Measurements from ENCODE around the gene MUC4. TPM values are rescaled to one million over a fixed set of nuclear protein-coding genes. Genes with fewer than 3 reads are reported as not detected.

Gene MUC4
- total and polyA plus RNA-seq, 2 experiments from 2014 or later: 1.3 TPM

- TF ChIP-seq ZNF462 (CRISPR knock-in tag; IDR thresholded peaks at IDR 0.05) (no peak), ZNF331 (CRISPR knock-in tag; IDR thresholded peaks at IDR 0.05; ENCODE audit: low read depth) (no peak)
Observed at GRCh38 chr3:195744437-195744836, 67.3 kb downstream of the MUC4 start (continued).

- Histone ChIP-seq H3K36me3 (ENCODE audit: insufficient read depth) (no peaks in the 10 kb centered on the region), H3K4me2 (no peak overlapping the region), H4K20me1 (replicated peaks; ENCODE audit: insufficient read depth) (no peaks in the 10 kb centered on the region), H3K79me2 (replicated peaks; ENCODE audit: insufficient read depth) (no peaks in the 10 kb centered on the region), H3F3A (replicated peaks; ENCODE audit: low read depth) (no peaks in the 10 kb centered on the region), H3K27me3 (ENCODE audit: insufficient read depth) (no peaks in the 10 kb centered on the region), H3K4me1 (ENCODE audit: insufficient read depth) (no peaks in the 10 kb centered on the region), H2AFZ (no peak overlapping the region), H3K9me2 (ENCODE audit: insufficient read depth) (no peaks in the 10 kb centered on the region), H3K27ac (ENCODE audit: low read depth) (no peak overlapping the region), H3K4me3 (no peak overlapping the region)
- ATAC-seq (peak; percentile 27; the same call in 1 of the 3 replicates), DNase-seq (ENCODE audit: low spot score) (no peak)
- Mint-ChIP-seq H3K9me3 (no peaks in the 10 kb centered on the region), H3K4me3 (no peak overlapping the region), H3K27ac (no peak overlapping the region), H3K27me3 (ENCODE audit: insufficient read depth, low read depth, poor library complexity) (peaks cover 7% of the 10 kb centered on the region), H3K36me3 (ENCODE audit: low read depth) (no peaks in the 10 kb centered on the region), H3K4me1 (no peaks in the 10 kb centered on the region)
- no peak for TF ChIP-seq EZH2 (IDR thresholded peaks at IDR 0.05; ENCODE audit: low read depth, unreplicated experiment)
- no peak for TF ChIP-seq NANOG (IDR thresholded peaks at IDR 0.05; ENCODE audit: borderline replicate concordance)
- peak in 1 of 2 experiments; percentile 33; a peak in 2 of 4 replicates for TF ChIP-seq CTCF (conservative IDR thresholded peaks at IDR 0.05; ENCODE audit: low read depth in 2 of 2)
Observed at GRCh38 chr3:195739561-195740111, 72.1 kb downstream of the MUC4 start.
